IMR-90 (cell line): Measurements from ENCODE around the gene TOB2. TPM values are rescaled to one million over a fixed set of nuclear protein-coding genes. Genes with fewer than 3 reads are reported as not detected.

Experiments used
- ATAC-seq: fragments of 200-7000 bp; cut with Tn5 transposase; 2 replicates; pipeline ENCODE4 v1.9.1; 2020; ENCODE audit warnings: low read depth, mild to moderate bottlenecking, moderate library complexity
- BruUV-seq: library from RNA; stranded (reverse); fragments of 400-500 nt; replicated peaks from 2 replicates; lab custom pipeline; 2021; lab: Mats Ljungman, UMichigan
- CTCF ChIA-PET: fragments of 300-600 bp; formaldehyde crosslinking; extraction: SDS; loops from one replicate; lab custom pipeline; 2021; ENCODE audit warnings: antibody characterized with exemption; lab: Yijun Ruan, JAX
- POLR2A ChIA-PET: fragments of 300-600 bp; sonication (Branson Sonifier 250); formaldehyde crosslinking; loops from one replicate; lab custom pipeline; 2022; ENCODE audit warnings: antibody characterized with exemption; ENCODE audit not compliant: unreplicated experiment; lab: Charles Lee
- DNase-seq: peaks from one replicate; pipeline ENCODE4 v3.0.0; 2013
- H2AFZ ChIP-seq: replicated peaks from 2 replicates; pipeline ENCODE3; 2013; ENCODE audit warnings: low read length, mild to moderate bottlenecking; ENCODE audit not compliant: poor library complexity
- H2AK5ac ChIP-seq: 2 replicates; pipeline ENCODE4 v1.6.1; 2013; ENCODE audit warnings: low read depth, low read length, inconsistent platforms
- H2AK9ac ChIP-seq: replicated peaks from 2 replicates; pipeline ENCODE3; 2013; ENCODE audit warnings: mild to moderate bottlenecking, low read depth, low read length, moderate library complexity; ENCODE audit not compliant: poor library complexity
- H2BK120ac ChIP-seq: 2 replicates; pipeline ENCODE4 v1.6.1; 2013; ENCODE audit warnings: low read depth, low read length, inconsistent platforms
- H2BK15ac ChIP-seq: 3 replicates; pipeline ENCODE4 v1.6.1; 2013; ENCODE audit warnings: low read depth, low read length, inconsistent platforms
- H2BK20ac ChIP-seq: 2 replicates; pipeline ENCODE4 v1.6.1; 2013; ENCODE audit warnings: low read depth, mild to moderate bottlenecking, inconsistent platforms, low read length, moderate library complexity
- H2BK5ac ChIP-seq: 2 replicates; pipeline ENCODE4 v1.6.1; 2013; ENCODE audit warnings: mild to moderate bottlenecking, low read depth, low read length, inconsistent platforms; ENCODE audit not compliant: poor library complexity, severe bottlenecking
- H3K14ac ChIP-seq: replicated peaks from 2 replicates; pipeline ENCODE4 v1.6.1; 2013; ENCODE audit warnings: low read depth, low read length, inconsistent platforms
- H3K18ac ChIP-seq: 2 replicates; pipeline ENCODE4 v1.6.1; 2013; ENCODE audit warnings: low read depth, low read length, control low read depth
- H3K23ac ChIP-seq: 2 replicates; pipeline ENCODE4 v1.6.1; 2013; ENCODE audit warnings: low read depth, low read length, inconsistent platforms
- H3K27ac ChIP-seq: 2 replicates; pipeline ENCODE4 v1.5.1; 2013; ENCODE audit warnings: mild to moderate bottlenecking, control low read depth, low read length; ENCODE audit not compliant: insufficient read depth
- H3K27me3 ChIP-seq: 2 replicates; pipeline ENCODE4 v1.6.1; 2013; ENCODE audit warnings: low read length; ENCODE audit not compliant: control insufficient read depth, insufficient read depth
- H3K36me3 ChIP-seq: 2 replicates; pipeline ENCODE4 v1.6.1; 2013; ENCODE audit warnings: low read length, mixed read lengths; ENCODE audit not compliant: control insufficient read depth, insufficient read depth
- H3K4ac ChIP-seq: 2 replicates; pipeline ENCODE4 v1.6.1; 2013; ENCODE audit warnings: low read depth, low read length, inconsistent platforms
- H3K4me1 ChIP-seq: 2 replicates; pipeline ENCODE4 v1.6.1; 2013; ENCODE audit warnings: low read length, mixed read lengths; ENCODE audit not compliant: control insufficient read depth, insufficient read depth
- H3K4me2 ChIP-seq: 2 replicates; pipeline ENCODE4 v1.6.1; 2013; ENCODE audit warnings: low read depth, mild to moderate bottlenecking, control low read depth, low read length, moderate library complexity
- H3K4me3 ChIP-seq: 2 replicates; pipeline ENCODE4 v1.5.1; 2013; ENCODE audit warnings: low read depth, mild to moderate bottlenecking, control low read depth, low read length, moderate library complexity; ENCODE audit not compliant: insufficient read depth
- H3K56ac ChIP-seq: 2 replicates; pipeline ENCODE4 v1.6.1; 2013; ENCODE audit warnings: low read length, inconsistent platforms; ENCODE audit not compliant: insufficient read depth; ENCODE audit errors: extremely low read depth
- H3K79me1 ChIP-seq, 2 experiments: 2 replicates each; pipeline ENCODE4 v1.6.1; 2013; ENCODE audit warnings: low read length in 2 of 2, inconsistent platforms in 1 of 2, low read depth in 1 of 2
- H3K9ac ChIP-seq: 2 replicates; pipeline ENCODE4 v1.6.1; 2013; ENCODE audit warnings: low read depth, low read length, control low read depth
- H3K9me1 ChIP-seq: 2 replicates; pipeline ENCODE4 v1.6.1; 2013; ENCODE audit warnings: low read length, inconsistent platforms; ENCODE audit not compliant: insufficient read depth
- H3K9me3 ChIP-seq: 2 replicates; pipeline ENCODE4 v1.6.1; 2013; ENCODE audit warnings: low read length; ENCODE audit not compliant: control insufficient read depth, insufficient read depth
- H4K20me1 ChIP-seq: 2 replicates; pipeline ENCODE4 v1.6.1; 2013; ENCODE audit warnings: low read length, inconsistent platforms; ENCODE audit not compliant: insufficient read depth
- H4K5ac ChIP-seq: 2 replicates; pipeline ENCODE4 v1.6.1; 2013; ENCODE audit warnings: mild to moderate bottlenecking, low read depth, low read length, control low read depth
- H4K8ac ChIP-seq, 2 experiments: 2 replicates each; pipeline ENCODE4 v1.6.1; 2013; ENCODE audit warnings: low read depth in 2 of 2, low read length in 2 of 2, control low read depth in 1 of 2, inconsistent platforms in 1 of 2
- H4K91ac ChIP-seq: 2 replicates; pipeline ENCODE4 v1.6.1; 2013; ENCODE audit warnings: low read depth, low read length, inconsistent platforms; ENCODE audit not compliant: insufficient read depth
- BHLHE40 ChIP-seq: fragments of 150-350 bp; IDR thresholded peaks from 2 replicates; pipeline ENCODE4 v1.6.1; 2016; ENCODE audit warnings: mild to moderate bottlenecking, low read depth, low read length
- CHD1 ChIP-seq: IDR thresholded peaks from 2 replicates; pipeline ENCODE4 v1.6.1; 2012; ENCODE audit warnings: low read depth, low read length, improper control_type of control experiment
- CTCF ChIP-seq: conservative IDR thresholded peaks from 2 replicates; pipeline ENCODE4 v1.5.1; 2012; ENCODE audit warnings: mild to moderate bottlenecking, low read depth, low read length, improper control_type of control experiment
- MAZ ChIP-seq: IDR thresholded peaks from 2 replicates; pipeline ENCODE4 v1.6.1; 2012; ENCODE audit warnings: low read depth, mild to moderate bottlenecking, low read length, improper control_type of control experiment, moderate library complexity, borderline replicate concordance
- MXI1 ChIP-seq: IDR thresholded peaks from 2 replicates; pipeline ENCODE4 v1.6.1; 2012; ENCODE audit warnings: low read depth, mild to moderate bottlenecking, low read length, moderate library complexity, borderline replicate concordance
- RCOR1 ChIP-seq: IDR thresholded peaks from 2 replicates; pipeline ENCODE4 v1.6.1; 2012; ENCODE audit warnings: mild to moderate bottlenecking, low read length, improper control_type of control experiment; ENCODE audit not compliant: insufficient replicate concordance
- WGBS, 2 experiments: methylation state at CpG; one replicate each; pipeline versions ENCODE4 v1.1.5 to v1.1.7; 2013; ENCODE audit warnings: missing lambda C conversion rate in 2 of 2; ENCODE audit not compliant: insufficient read length in 1 of 2; ENCODE audit errors: extremely low coverage in 2 of 2; 5-methylcytosine and 5-hydroxymethylcytosine counted together
- dilution Hi-C: fragments of 300-500 bp; cut with HindIII; formaldehyde crosslinking; loops from one replicate; pipeline ENCODE4 v1.14.3; 2018; ENCODE audit warnings: low sequenced_read_pairs; ENCODE audit not compliant: unreplicated experiment
- in situ Hi-C: fragments of 300-500 bp; cut with MboI; formaldehyde crosslinking; loops from 3 replicates; pipeline ENCODE4 v1.14.3; 2019; ENCODE audit warnings: low sequenced_read_pairs, inconsistent platforms, mixed read lengths
- intact Hi-C: fragments of 100-400 bp; cut with micrococcal nuclease; formaldehyde crosslinking; loops from 2 replicates; pipeline ENCODE4 v1.10.0; 2022
- polyA plus RNA-seq, 3 experiments: library from polyadenylated mRNA; depleted of rRNA; stranded (reverse); fragments of >200 nt; gene quantifications; 2 replicates each; pipeline ENCODE4 v1.2.3, GENCODE V29; 2012; ENCODE audit warnings: low replicate concordance in 1 of 3
- total RNA-seq: library from RNA; depleted of rRNA; stranded (reverse); fragments of >200 nt; gene quantifications from 2 replicates; pipeline ENCODE4 v1.2.3, GENCODE V29; 2012
- TF ChIP-seq, protein P1 (sequence below): fragments of 150-350 bp; IDR thresholded peaks from 2 replicates; pipeline ENCODE4 v1.6.1; 2016; ENCODE audit warnings: low read depth, mild to moderate bottlenecking, low read length, moderate library complexity, borderline replicate concordance
- TF ChIP-seq, protein P2 (sequence below): fragments of 150-350 bp; IDR thresholded peaks from 2 replicates; pipeline ENCODE4 v1.6.1; 2017; ENCODE audit warnings: mild to moderate bottlenecking, antibody characterized with exemption, low read length, low read depth

The TOB2 gene
- total and polyA plus RNA-seq, 2 of the 4 experiments (the other 2 are of a cell fraction), result 17.4 to 23.3 TPM

DNA sequence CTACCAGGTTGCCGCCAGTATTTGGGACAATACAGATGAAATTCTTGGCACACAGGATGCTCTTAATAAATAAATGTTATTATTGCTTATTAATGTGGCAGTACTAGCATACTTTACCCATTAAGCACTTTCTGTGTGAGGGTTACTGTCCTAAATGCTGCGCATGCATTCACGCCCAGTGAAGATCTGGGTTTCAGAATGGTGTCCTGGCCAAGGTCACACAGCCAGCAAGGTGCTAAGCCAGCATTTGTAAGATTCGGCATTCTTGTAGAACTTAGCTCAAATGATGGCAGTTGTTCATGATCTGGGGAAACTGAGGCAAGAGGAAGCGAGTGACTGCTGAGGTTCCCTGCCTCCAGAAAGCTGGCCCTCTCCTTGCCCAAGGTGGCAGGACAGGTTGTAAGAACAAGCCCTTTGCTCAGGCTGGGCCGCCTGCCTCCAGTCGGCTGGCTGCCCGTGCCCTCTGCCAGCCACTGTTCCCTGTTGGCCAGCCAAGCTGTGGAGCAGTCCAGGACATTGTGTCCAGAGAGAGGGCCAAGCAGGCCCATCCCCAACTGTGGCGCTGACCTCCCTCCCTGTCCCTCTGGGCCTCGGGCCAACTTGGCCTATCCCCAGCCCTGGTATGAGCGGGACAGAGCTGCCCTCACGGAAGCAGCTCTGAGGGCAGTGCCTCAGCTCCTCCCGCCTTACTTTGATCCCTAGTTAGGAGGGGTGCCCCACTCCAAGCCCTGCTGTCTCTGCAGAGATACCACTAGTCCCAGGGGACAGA is 28.8 kb downstream of the TOB2 start (continued):
- TF ChIP-seq, protein P1, sequence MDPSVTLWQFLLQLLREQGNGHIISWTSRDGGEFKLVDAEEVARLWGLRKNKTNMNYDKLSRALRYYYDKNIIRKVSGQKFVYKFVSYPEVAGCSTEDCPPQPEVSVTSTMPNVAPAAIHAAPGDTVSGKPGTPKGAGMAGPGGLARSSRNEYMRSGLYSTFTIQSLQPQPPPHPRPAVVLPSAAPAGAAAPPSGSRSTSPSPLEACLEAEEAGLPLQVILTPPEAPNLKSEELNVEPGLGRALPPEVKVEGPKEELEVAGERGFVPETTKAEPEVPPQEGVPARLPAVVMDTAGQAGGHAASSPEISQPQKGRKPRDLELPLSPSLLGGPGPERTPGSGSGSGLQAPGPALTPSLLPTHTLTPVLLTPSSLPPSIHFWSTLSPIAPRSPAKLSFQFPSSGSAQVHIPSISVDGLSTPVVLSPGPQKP, result no peak

DNA sequence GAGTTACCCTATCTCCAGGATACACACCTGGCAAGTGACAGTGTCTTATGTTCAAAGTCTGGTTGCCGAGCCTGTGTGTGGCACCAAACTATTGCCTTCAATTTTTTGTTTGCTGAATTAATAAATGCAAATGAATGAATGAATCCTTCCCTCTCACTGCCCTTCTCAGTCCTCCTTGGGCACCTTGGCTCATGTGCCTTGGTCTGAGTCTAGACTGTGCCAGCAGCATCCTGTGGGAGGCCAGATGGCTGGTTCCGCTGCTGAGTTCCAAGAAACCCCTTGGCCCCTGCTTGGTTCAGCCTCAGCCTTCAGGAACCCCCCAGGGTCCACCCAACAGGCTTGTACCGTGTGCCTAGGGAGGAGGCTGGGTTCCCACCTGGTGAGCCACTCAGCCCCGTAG is 31.0 kb downstream of the TOB2 start:
- Histone ChIP-seq H2BK20ac (no peak overlapping the region), H3K4me2 (no peak overlapping the region), H3K9me3 (no peaks in the 10 kb centered on the region), H4K91ac (no peak overlapping the region), H3K27me3 (no peaks in the 10 kb centered on the region), H3K9me1 (peaks cover 20% of the 10 kb centered on the region), H3K56ac (no peak overlapping the region), H2BK5ac (no peak overlapping the region), H3K4me1 (peaks cover 11% of the 10 kb centered on the region), H2AK5ac (no peak overlapping the region), H3K9ac (no peak overlapping the region), H3K14ac (no peak overlapping the region), H2AK9ac (no peak overlapping the region), H3K23ac (no peak overlapping the region), H4K5ac (no peak overlapping the region), H3K18ac (no peak overlapping the region), H3K27ac (no peak overlapping the region), H4K8ac (no peak overlapping the region), H3K79me1 (peaks cover 19 to 39% of the 10 kb centered on the region in 2 experiments), H3K36me3 (no peaks in the 10 kb centered on the region), H4K20me1 (0 out of 2 replicates have a peak, but pooled peaks cover 4% of the 10 kb centered on the region), H2BK15ac (no peak overlapping the region), H3K4ac (no peak overlapping the region), H3K4me3 (no peak overlapping the region), H2BK120ac (no peak overlapping the region), H2AFZ (no peak overlapping the region)
- dilution Hi-C loops (no loop called here), in situ Hi-C loops (no loop called here), intact Hi-C loops (no loop called here)
- 100% methylated on average over 2 of the region's 4 CpGs; no CpG with 5 or more reads in 1 of the 2 experiments for WGBS, 2 experiments
- ChIA-PET CTCF (interaction anchor here (0.7 kb wide), 1 partner anchor 1025 kb away, joined by 3 read pairs; no protein-coding TSS in a partner anchor), POLR2A (no interaction called here)
- ATAC-seq (no peak), DNase-seq (no peak)
- no peak for TF ChIP-seq BHLHE40
- TF ChIP-seq, protein P2, sequence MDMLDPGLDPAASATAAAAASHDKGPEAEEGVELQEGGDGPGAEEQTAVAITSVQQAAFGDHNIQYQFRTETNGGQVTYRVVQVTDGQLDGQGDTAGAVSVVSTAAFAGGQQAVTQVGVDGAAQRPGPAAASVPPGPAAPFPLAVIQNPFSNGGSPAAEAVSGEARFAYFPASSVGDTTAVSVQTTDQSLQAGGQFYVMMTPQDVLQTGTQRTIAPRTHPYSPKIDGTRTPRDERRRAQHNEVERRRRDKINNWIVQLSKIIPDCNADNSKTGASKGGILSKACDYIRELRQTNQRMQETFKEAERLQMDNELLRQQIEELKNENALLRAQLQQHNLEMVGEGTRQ, result no peak
- TF ChIP-seq MXI1, result no peak
- no peak for TF ChIP-seq CHD1
- no peak for TF ChIP-seq RCOR1
- TF ChIP-seq CTCF, result no peak
- no peak for TF ChIP-seq MAZ
- no TSS peak for BruUV-seq
